GM12878 (cell line): ENCODE data around the gene SCN4A. TPM values are rescaled to one million over a fixed set of nuclear protein-coding genes. Genes with fewer than 3 reads are reported as not detected.

Experiments used
- ATAC-seq: fragments of 200-7000 bp; cut with Tn5 transposase; 3 replicates; pipeline ENCODE4 v1.9.1; 2020; ENCODE audit warnings: mild to moderate bottlenecking, moderate library complexity
- BruUV-seq: library from RNA; stranded (reverse); fragments of 400-500 nt; replicated peaks from 2 replicates; lab custom pipeline; 2021; lab: Mats Ljungman, UMichigan
- CTCF ChIA-PET: fragments of 300-600 bp; sonication (Branson Sonifier 250); formaldehyde crosslinking; extraction: SDS; loops from one replicate; lab custom pipeline; 2021; ENCODE audit warnings: inconsistent platforms; lab: Yijun Ruan, JAX
- POLR2A ChIA-PET: fragments of 350-600 bp; formaldehyde crosslinking; extraction: SDS; loops from one replicate; lab custom pipeline; 2021; ENCODE audit warnings: inconsistent platforms; lab: Charles Lee
- RAD21 ChIA-PET: fragments of 300-600 bp; sonication (Branson Sonifier 250); formaldehyde crosslinking; loops from one replicate; lab custom pipeline; 2023; ENCODE audit warnings: antibody characterized with exemption; ENCODE audit not compliant: unreplicated experiment; lab: Charles Lee
- SMC1A ChIA-PET: fragments of 300-600 bp; sonication (Branson Sonifier 250); formaldehyde crosslinking; loops from one replicate; lab custom pipeline; 2023; ENCODE audit not compliant: unreplicated experiment, uncharacterized antibody; lab: Charles Lee
- DNase-seq: peaks from one replicate; pipeline ENCODE4 v3.0.0-alpha.2; 2011; ENCODE audit warnings: low read depth, low spot score
- FAIRE-seq: peaks from 3 replicates; lab custom pipeline; 2011; peaks lifted over from hg19 to GRCh38; lab: Jason Lieb, UNC
- H2AFZ ChIP-seq: 2 replicates; pipeline ENCODE4 v1.6.0; 2011; ENCODE audit warnings: low read depth, low read length, control low read depth; ENCODE audit not compliant: control insufficient read depth
- H3K27ac ChIP-seq: 2 replicates; pipeline ENCODE4 v1.5.1; 2011; ENCODE audit warnings: control low read depth; ENCODE audit not compliant: control insufficient read depth, insufficient read depth
- H3K27me3 ChIP-seq, 2 experiments: replicated peaks in 1 of 2; 2 replicates each; pipeline versions ENCODE4 v1.6.0 to v1.6.1; 2011; ENCODE audit warnings: low read length in 1 of 2; ENCODE audit not compliant: control insufficient read depth in 2 of 2, insufficient read depth in 2 of 2
- H3K36me3 ChIP-seq, 2 experiments: 2 replicates each; pipeline ENCODE4 v1.5.1; 2011; ENCODE audit warnings: low read length in 1 of 2; ENCODE audit not compliant: control insufficient read depth in 2 of 2, insufficient read depth in 2 of 2
- H3K4me1 ChIP-seq: 2 replicates; pipeline ENCODE4 v1.6.1; 2011; ENCODE audit warnings: mild to moderate bottlenecking, low read length, moderate library complexity, mixed read lengths; ENCODE audit not compliant: control insufficient read depth, insufficient read depth
- H3K4me2 ChIP-seq: 2 replicates; pipeline ENCODE4 v1.6.0; 2011; ENCODE audit warnings: control low read depth; ENCODE audit not compliant: control insufficient read depth, insufficient read depth
- H3K4me3 ChIP-seq: fragments of 200-600 bp; sonication (generic); 2 replicates; pipeline ENCODE4 v1.5.1; 2016
- H3K79me2 ChIP-seq: 2 replicates; pipeline ENCODE4 v1.6.0; 2011; ENCODE audit warnings: low read length; ENCODE audit not compliant: control insufficient read depth, insufficient read depth
- H3K9ac ChIP-seq: 2 replicates; pipeline ENCODE4 v1.8.0; 2011; ENCODE audit warnings: low read length, control low read depth, mixed read lengths; ENCODE audit not compliant: control insufficient read depth, insufficient read depth
- H3K9me3 ChIP-seq: replicated peaks from 3 replicates; pipeline ENCODE4 v1.5.1; 2011; ENCODE audit warnings: mild to moderate bottlenecking, low read length; ENCODE audit not compliant: control insufficient read depth, insufficient read depth
- H4K20me1 ChIP-seq: 2 replicates; pipeline ENCODE4 v1.6.0; 2011; ENCODE audit not compliant: control insufficient read depth, insufficient read depth
- ASH2L ChIP-seq: fragments of 300-600, 200-600 bp; sonication (generic); IDR thresholded peaks from 2 replicates; pipeline ENCODE4 v1.6.1; 2017; ENCODE audit warnings: low read depth, mild to moderate bottlenecking, borderline replicate concordance
- BACH1 ChIP-seq: fragments of 450-650 bp; IDR thresholded peaks from 2 replicates; pipeline ENCODE4 v1.6.1; 2017; ENCODE audit warnings: mild to moderate bottlenecking, borderline replicate concordance
- CHD4 ChIP-seq: fragments of 200-600 bp; sonication (generic); IDR thresholded peaks from 2 replicates; pipeline ENCODE4 v1.6.1; 2016; ENCODE audit warnings: mild to moderate bottlenecking
- CTCF ChIP-seq, 3 experiments: IDR thresholded peaks in 2 of 3; conservative IDR thresholded peaks in 1 of 3; 2 replicates each; pipeline ENCODE4 v1.5.1; 2011; ENCODE audit warnings: low read depth in 3 of 3, low read length in 3 of 3, mild to moderate bottlenecking in 3 of 3, control low read depth in 2 of 3, moderate library complexity in 2 of 3, inconsistent platforms in 1 of 3, mixed read lengths in 1 of 3; ENCODE audit not compliant: control insufficient read depth in 2 of 3, insufficient read depth in 1 of 3; ENCODE audit errors: extremely low read depth in 1 of 3
- GABPA ChIP-seq: IDR thresholded peaks from 2 replicates; pipeline ENCODE4 v1.6.1; 2014; ENCODE audit warnings: antibody characterized with exemption, low read depth, mild to moderate bottlenecking, inconsistent platforms
- IKZF1 ChIP-seq: fragments of 450-650 bp; conservative IDR thresholded peaks from 2 replicates; pipeline ENCODE4 v1.6.1; 2017; ENCODE audit warnings: antibody characterized with exemption, mild to moderate bottlenecking
- KAT2A ChIP-seq: conservative IDR thresholded peaks from 2 replicates; pipeline ENCODE4 v1.6.1; 2011; ENCODE audit warnings: low read depth, low read length; ENCODE audit not compliant: control insufficient read depth
- MTA2 ChIP-seq: fragments of 450-650 bp; IDR thresholded peaks from 2 replicates; pipeline ENCODE4 v1.6.1; 2016; ENCODE audit warnings: low read depth, mild to moderate bottlenecking, moderate library complexity
- NR2F1 ChIP-seq: fragments of 450-650 bp; conservative IDR thresholded peaks from 2 replicates; pipeline ENCODE4 v1.6.1; 2017; ENCODE audit warnings: mild to moderate bottlenecking
- RAD51 ChIP-seq: fragments of 450-650 bp; IDR thresholded peaks from 2 replicates; pipeline ENCODE4 v1.6.1; 2016; ENCODE audit warnings: moderate library complexity, mild to moderate bottlenecking, inconsistent platforms
- RUNX3 ChIP-seq: IDR thresholded peaks from 2 replicates; pipeline ENCODE4 v1.6.1; 2012; ENCODE audit warnings: low read length, inconsistent platforms
- SREBF2 ChIP-seq: IDR thresholded peaks from 2 replicates; pipeline ENCODE4 v1.6.1; 2012; ENCODE audit warnings: mild to moderate bottlenecking, low read length
- ZBED1 ChIP-seq: IDR thresholded peaks from 2 replicates; pipeline ENCODE4 v1.6.1; 2016; ENCODE audit warnings: borderline replicate concordance
- ZNF384 ChIP-seq: IDR thresholded peaks from 2 replicates; pipeline ENCODE4 v1.6.1; 2012; ENCODE audit warnings: low read depth, mild to moderate bottlenecking, low read length, improper control_type of control experiment, borderline replicate concordance
- WGBS: methylation state at CpG from one replicate; pipeline ENCODE4 v1.1.6; 2016; ENCODE audit warnings: low lambda C conversion rate; ENCODE audit not compliant: insufficient replicate concordance, insufficient coverage; ENCODE audit errors: missing lambda C conversion rate; 5-methylcytosine and 5-hydroxymethylcytosine counted together
- in situ Hi-C: fragments of 300-500 bp; cut with MboI; formaldehyde crosslinking; loops from 9 replicates; pipeline ENCODE4 v1.14.3; 2018; ENCODE audit warnings: mixed read lengths
- intact Hi-C: fragments of 100-400 bp; cut with micrococcal nuclease; formaldehyde crosslinking; loops from one replicate; pipeline ENCODE4 v1.14.2; 2022; ENCODE audit not compliant: unreplicated experiment
- polyA plus RNA-seq, 11 experiments: library from polyadenylated mRNA; depleted of rRNA in 4 of 11; unstranded in 6 of 11; stranded (reverse) in 5 of 11; fragments of >200 nt; fragmentation: Nextera tagmentation in 4 of 11; fragmentation: Illumina TruSeq in 1 of 11; extraction: Ambion mirVana in 4 of 11; extraction: Trizol in 1 of 11; gene quantifications; 1 replicate in 1 of 11; 2 replicates in 10 of 11; pipeline versions ENCODE4 v1.2.1 to v1.2.3, GENCODE V29; 2011 to 2016; ENCODE audit warnings: inconsistent platforms in 2 of 11, missing spikeins in 2 of 11, low read depth in 1 of 11
- total RNA-seq, 4 experiments: library from RNA; depleted of rRNA in 3 of 4; stranded (reverse); fragments of >200 nt in 3 of 4; fragmentation: Illumina TruSeq in 1 of 4; extraction: Trizol in 1 of 4; gene quantifications; 2 replicates each; pipeline versions ENCODE4 v1.2.1 to v1.2.3, GENCODE V29; 2013 to 2021
- TF ChIP-seq, protein P1 (sequence below): fragments of 450-650 bp; IDR thresholded peaks from 2 replicates; pipeline ENCODE4 v1.6.1; 2017; ENCODE audit warnings: mild to moderate bottlenecking, moderate library complexity

The SCN4A gene
- total and polyA plus RNA-seq, 10 of the 15 experiments (the other 5 are each of a cell fraction or from before 2014, with no cell fraction given), result under 0.01 to 0.15 (median 0.07) TPM; not detected in 4

DNA sequence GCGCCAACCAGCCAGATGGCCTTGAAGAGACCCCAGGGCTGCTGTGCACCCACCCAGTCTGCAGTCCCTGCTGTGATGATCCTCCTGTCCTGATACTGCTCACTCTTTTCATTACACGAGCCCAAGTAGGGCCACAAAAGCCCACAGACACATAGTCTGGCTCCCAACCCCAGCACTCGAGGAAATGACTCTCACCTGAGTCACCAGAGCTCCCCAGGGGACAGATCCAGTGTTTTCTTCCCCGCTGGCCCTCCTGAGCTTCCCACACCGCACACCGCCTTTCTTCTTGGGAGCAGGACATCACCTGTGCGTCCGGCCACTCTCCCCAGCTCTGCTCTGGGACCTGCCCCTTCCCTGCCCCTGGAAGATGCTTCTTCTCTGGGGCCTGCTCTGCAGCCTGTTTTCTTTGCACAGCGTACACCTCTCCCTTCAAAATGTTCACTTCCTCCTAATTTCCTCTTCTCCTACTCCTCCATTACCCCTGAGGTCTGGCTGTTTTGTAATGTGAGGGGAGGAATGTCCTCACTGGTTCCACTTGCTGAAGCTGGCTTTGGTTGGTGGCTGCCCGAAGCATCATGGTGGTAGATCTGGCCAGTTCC is 2.0 kb upstream of the SCN4A start:
- ChIA-PET RAD21 (interaction anchor here (1.0 to 1.1 kb wide), 2 partner anchors 28 to 51 kb away, joined by 3 read pairs; no protein-coding TSS in a partner anchor), CTCF (interaction anchor here (1.2 to 3.6 kb wide), 6 partner anchors 17 to 86 kb away, joined by 3 to 18 read pairs (median 4); partner anchors contain the start of gene GH1), POLR2A (no interaction called here), SMC1A (no interaction called here)
- intact Hi-C loops, result no loop called here
- Histone ChIP-seq H3K36me3 (no peaks in the 10 kb centered on the region), H3K9ac (no peak overlapping the region), H3K9me3 (no peaks in the 10 kb centered on the region), H3K27me3 (peaks cover 0 to 2% of the 10 kb centered on the region in 2 experiments; a peak in 1 of 4 replicates), H3K4me3 (no peak overlapping the region), H3K4me1 (no peaks in the 10 kb centered on the region), H3K79me2 (no peaks in the 10 kb centered on the region), H3K4me2 (no peak overlapping the region), H4K20me1 (no peaks in the 10 kb centered on the region), H2AFZ (no peak overlapping the region), H3K27ac (no peak overlapping the region)
- ATAC-seq (no peak), FAIRE-seq (no peak), DNase-seq (no peak)
- no TSS peak for BruUV-seq
- in situ Hi-C loops, result no loop called here
- 47% methylated on average over 10 of the region's 10 CpGs for WGBS
- TF ChIP-seq RUNX3 (no peak), GABPA (no peak), RAD51 (no peak), ZNF384 (no peak), SREBF2 (no peak), CHD4 (no peak), ZBED1 (no peak), IKZF1 (no peak), ASH2L (no peak), NR2F1 (no peak), BACH1 (no peak), KAT2A (no peak), MTA2 (no peak), CTCF (IDR thresholded peaks at IDR 0.05 in 2 of 3, conservative IDR thresholded peaks at IDR 0.05 in 1 of 3; ENCODE audit: control insufficient read depth in 2 of 3, extremely low read depth in 1 of 3, insufficient read depth in 1 of 3, low read depth in 3 of 3, low read length in 3 of 3) (no peak)
- TF ChIP-seq, protein P1, sequence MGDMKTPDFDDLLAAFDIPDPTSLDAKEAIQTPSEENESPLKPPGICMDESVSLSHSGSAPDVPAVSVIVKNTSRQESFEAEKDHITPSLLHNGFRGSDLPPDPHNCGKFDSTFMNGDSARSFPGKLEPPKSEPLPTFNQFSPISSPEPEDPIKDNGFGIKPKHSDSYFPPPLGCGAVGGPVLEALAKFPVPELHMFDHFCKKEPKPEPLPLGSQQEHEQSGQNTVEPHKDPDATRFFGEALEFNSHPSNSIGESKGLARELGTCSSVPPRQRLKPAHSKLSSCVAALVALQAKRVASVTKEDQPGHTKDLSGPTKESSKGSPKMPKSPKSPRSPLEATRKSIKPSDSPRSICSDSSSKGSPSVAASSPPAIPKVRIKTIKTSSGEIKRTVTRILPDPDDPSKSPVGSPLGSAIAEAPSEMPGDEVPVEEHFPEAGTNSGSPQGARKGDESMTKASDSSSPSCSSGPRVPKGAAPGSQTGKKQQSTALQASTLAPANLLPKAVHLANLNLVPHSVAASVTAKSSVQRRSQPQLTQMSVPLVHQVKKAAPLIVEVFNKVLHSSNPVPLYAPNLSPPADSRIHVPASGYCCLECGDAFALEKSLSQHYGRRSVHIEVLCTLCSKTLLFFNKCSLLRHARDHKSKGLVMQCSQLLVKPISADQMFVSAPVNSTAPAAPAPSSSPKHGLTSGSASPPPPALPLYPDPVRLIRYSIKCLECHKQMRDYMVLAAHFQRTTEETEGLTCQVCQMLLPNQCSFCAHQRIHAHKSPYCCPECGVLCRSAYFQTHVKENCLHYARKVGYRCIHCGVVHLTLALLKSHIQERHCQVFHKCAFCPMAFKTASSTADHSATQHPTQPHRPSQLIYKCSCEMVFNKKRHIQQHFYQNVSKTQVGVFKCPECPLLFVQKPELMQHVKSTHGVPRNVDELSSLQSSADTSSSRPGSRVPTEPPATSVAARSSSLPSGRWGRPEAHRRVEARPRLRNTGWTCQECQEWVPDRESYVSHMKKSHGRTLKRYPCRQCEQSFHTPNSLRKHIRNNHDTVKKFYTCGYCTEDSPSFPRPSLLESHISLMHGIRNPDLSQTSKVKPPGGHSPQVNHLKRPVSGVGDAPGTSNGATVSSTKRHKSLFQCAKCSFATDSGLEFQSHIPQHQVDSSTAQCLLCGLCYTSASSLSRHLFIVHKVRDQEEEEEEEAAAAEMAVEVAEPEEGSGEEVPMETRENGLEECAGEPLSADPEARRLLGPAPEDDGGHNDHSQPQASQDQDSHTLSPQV, result no peak
